AG04449 (cell line): ENCODE results near the gene BNIPL.
A peak's percentile ranks its signal among the peaks of the same experiment; 100 is the strongest.

Experiments used
- CTCF ChIA-PET: fragments of 350-600 bp; formaldehyde crosslinking; extraction: SDS; loops from one replicate; lab custom pipeline; 2021; ENCODE audit warnings: antibody characterized with exemption; lab: Yijun Ruan, JAX
- POLR2A ChIA-PET: fragments of 400-600, 350-600 bp; formaldehyde crosslinking; extraction: SDS; loops from one replicate; lab custom pipeline; 2020; ENCODE audit warnings: antibody characterized with exemption, inconsistent platforms; lab: Yijun Ruan, JAX
- DNase-seq: peaks from one replicate; pipeline ENCODE4 v3.0.0-alpha.2; 2010; ENCODE audit warnings: low read depth, low spot score
- H3K4me3 ChIP-seq: 2 replicates; pipeline ENCODE4 v1.5.1; 2011; ENCODE audit warnings: low read depth, mild to moderate bottlenecking, control low read depth, low read length
- TF ChIP-seq, protein P1 (sequence below): IDR thresholded peaks from one replicate; pipeline ENCODE4 v1.5.1; 2011; ENCODE audit warnings: mild to moderate bottlenecking, moderate library complexity, low read length, control low read depth, inconsistent platforms; ENCODE audit not compliant: insufficient read depth; ENCODE audit errors: missing control alignments

The BNIPL gene

DNA sequence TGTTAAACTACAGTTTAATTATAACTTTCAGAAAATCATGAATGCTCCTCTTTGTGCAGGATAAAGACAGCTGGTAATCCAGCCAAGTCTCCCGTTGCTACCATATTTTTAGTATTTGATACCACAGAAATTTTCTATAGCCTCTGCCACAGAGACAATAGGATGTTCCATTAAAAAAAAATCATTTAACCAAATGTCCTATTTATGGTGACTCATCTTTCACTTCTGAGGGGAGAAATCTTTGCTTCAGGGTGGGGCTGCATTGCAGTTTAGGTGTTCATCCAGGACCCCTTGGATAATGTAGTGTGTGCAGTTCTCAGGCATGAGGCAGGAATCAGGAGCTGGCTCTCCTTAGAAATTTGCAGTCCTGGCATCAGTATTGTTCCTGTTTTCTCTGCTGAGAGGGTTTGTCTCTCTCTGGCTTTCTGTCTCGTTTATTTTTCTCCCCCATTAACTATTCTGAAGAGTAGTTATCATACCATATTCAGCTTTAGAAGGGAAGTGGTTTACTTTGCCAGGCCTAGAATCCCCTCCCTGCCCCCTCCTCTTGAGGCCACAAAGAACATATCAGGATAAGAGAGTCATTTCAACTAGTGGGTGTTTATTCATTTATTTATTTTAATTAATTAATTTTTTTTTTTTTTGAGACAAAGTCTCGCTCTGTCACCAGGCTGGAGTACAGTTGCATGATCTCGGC, 25.1 kb upstream of the BNIPL start:
- DNase-seq, result no peak
- H3K4me3 ChIP-seq, result no peak overlapping the region
- ChIA-PET POLR2A (no interaction called here), CTCF (interaction anchor here (1.0 to 3.7 kb wide), 5 partner anchors 13 to 36 kb away, joined by 4 to 15 read pairs (median 11); partner anchors contain the start of gene C1orf56)
- TF ChIP-seq, protein P1, sequence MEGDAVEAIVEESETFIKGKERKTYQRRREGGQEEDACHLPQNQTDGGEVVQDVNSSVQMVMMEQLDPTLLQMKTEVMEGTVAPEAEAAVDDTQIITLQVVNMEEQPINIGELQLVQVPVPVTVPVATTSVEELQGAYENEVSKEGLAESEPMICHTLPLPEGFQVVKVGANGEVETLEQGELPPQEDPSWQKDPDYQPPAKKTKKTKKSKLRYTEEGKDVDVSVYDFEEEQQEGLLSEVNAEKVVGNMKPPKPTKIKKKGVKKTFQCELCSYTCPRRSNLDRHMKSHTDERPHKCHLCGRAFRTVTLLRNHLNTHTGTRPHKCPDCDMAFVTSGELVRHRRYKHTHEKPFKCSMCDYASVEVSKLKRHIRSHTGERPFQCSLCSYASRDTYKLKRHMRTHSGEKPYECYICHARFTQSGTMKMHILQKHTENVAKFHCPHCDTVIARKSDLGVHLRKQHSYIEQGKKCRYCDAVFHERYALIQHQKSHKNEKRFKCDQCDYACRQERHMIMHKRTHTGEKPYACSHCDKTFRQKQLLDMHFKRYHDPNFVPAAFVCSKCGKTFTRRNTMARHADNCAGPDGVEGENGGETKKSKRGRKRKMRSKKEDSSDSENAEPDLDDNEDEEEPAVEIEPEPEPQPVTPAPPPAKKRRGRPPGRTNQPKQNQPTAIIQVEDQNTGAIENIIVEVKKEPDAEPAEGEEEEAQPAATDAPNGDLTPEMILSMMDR, result no peak

DNA sequence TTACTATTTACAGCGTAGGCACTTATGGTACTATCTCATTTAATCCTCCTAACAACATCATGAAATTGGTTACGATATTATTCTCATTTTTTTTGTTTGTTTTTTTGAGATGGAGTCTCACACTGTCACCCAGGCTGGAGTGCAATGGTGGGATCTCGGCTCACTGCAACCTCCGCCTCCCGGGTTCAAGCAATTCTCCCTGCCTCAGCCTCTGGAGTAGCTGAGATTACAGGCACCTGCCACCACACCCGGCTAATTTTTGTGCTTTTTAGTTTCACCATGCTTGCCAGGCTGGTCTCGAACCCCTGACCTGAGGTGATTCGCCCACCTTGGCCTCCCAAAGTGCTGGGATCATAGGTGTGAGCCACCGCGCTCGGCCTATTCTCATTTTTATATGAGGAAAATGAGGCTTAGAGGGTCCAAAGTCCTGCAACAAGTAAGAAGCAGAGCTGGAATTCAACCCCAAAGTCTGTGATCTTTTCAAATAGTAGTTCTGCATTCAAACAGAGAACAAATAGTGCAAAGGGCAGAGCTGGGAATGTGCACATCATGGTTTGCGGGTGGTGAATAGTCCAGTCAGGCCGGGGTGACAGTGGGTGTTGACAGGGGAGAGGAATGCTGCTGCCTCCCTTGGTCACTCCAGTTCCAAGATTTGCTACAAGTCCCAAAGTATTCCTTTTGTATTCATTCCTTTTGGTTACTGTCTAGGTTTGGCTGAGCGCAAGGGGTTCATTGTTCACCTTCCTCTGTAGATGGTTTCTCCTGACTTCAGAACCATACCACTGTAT, 23.5 kb upstream of the BNIPL start:
- DNase-seq, result no peak
- ChIA-PET POLR2A (no interaction called here), CTCF (interaction anchor here (1.9 to 3.7 kb wide), 2 partner anchors 12 to 18 kb away, joined by 11 to 15 read pairs; no protein-coding TSS in a partner anchor)
- no peak overlapping the region for H3K4me3 ChIP-seq
- TF ChIP-seq, protein P1, result no peak

DNA sequence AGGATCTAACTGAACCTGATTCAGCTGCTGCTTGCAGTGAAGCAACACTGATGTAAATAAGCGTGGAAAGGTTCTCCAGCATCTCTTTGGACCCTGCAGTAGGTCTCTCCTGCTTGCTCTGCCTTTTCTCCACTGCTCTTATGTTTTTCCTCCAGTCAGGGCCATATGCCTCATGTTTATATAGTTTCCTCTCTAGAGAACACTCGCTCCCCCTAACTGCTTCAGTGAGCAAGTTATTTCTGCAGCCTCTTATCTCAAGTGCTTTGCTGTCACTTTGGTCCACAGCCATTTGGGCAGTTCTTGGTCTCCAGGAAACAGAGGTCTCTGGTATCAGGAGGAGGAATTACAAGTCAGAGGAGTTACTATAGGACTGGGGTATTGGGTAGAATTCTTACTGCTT, 22.9 kb upstream of the BNIPL start:
- H3K4me3 ChIP-seq, result no peak overlapping the region
- TF ChIP-seq, protein P1, result no peak
- ChIA-PET POLR2A (no interaction called here), CTCF (interaction anchor here (1.9 to 3.7 kb wide), 2 partner anchors 11 to 18 kb away, joined by 11 to 15 read pairs; no protein-coding TSS in a partner anchor)
- no peak for DNase-seq

DNA sequence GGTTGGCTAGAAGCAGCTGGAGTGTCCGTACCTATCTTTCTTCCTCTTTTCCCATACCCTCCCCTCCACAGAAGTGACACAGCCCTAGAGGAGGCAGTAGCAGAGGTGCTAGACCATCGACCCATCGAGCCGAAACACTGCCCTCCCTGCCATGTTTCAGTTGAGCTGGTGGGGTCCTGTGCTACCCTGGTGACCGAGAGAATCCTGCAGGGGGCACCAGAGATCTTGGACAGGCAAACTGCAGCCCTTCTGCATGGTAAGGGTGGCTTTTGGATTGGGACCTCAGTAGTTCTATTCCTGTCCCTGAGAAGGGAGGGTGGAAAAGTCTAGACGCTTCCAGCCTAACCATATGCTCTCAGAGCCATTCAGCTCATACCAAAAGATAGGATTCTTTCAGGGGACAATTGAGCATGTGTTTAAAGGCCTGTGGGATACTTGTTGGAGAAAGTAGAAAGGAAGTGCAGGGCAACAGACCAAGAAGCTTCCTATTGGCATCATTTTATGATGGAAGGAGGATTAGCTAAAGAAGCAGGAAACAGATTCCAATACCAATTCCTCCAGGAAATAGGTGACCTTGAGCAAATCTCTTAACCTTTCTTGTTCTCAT, 11.7 kb upstream of the BNIPL start:
- TF ChIP-seq, protein P1, result peak; percentile 79

DNA sequence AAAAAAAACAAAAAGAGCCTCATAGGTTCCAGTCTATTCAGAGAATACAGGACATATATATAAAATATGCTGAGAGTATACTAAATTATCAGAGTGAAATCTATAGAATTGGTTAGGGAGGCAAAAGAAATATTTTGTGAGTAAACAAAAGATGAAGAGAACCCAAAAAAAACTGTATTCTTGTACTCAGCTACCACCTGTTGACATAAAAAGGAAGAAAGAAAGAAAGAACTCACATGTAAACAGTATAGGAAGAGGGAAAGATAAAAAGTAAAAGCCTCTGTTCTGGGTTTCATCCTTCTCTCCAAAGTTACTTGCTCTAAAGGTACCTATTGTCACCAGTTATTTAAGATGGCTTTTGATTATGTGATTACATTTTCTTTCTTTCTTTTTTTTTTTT, 9.9 kb upstream of the BNIPL start:
- no peak overlapping the region for H3K4me3 ChIP-seq
- no peak for DNase-seq
- POLR2A ChIA-PET, result no interaction called here
- TF ChIP-seq, protein P1, result no peak
- CTCF ChIA-PET, result interaction anchor here (0.6 to 3.3 kb wide), 5 partner anchors 12 to 73 kb away, joined by 3 to 19 read pairs (median 4); partner anchors contain the start of genes C1orf56 and MINDY1

More for the DNA sequence above, 11.7 kb upstream of the BNIPL start:
- ChIA-PET POLR2A (no interaction called here), CTCF (interaction anchor here (0.6 to 3.0 kb wide), 33 partner anchors 10 to 151 kb away, joined by 3 to 19 read pairs (median 4); partner anchors contain the start of genes BNIPL, C1orf56, LYSMD1 and MINDY1)
- no peak overlapping the region for H3K4me3 ChIP-seq
- no peak for DNase-seq
